Measurements from ENCODE around the gene NHERF1. TPM values are rescaled to one million over a fixed set of nuclear protein-coding genes. Genes with fewer than 3 reads are reported as not detected.

NHERF1 gene
- polyA plus RNA-seq, 1 of the 3 experiments (the other 2 are of a cell fraction) = 40.1 TPM

GRCh38 chr17:74752822-74753401, 4.5 kb downstream of the NHERF1 start:
- no peak for DNase-seq
- WGBS (ENCODE audit: low lambda C conversion rate) = 95% methylated on average over 7 of the region's 7 CpGs

More at GRCh38 chr17:74752822-74753401, 4.5 kb downstream of the NHERF1 start:
- POLR2A ChIA-PET = interaction anchor here (1.1 kb wide), 1 partner anchor 17 kb away, joined by 3 read pairs; no protein-coding TSS in a partner anchor
- peaks cover 9 to 39% of the 10 kb centered on the region in 2 experiments; a peak in 3 of 4 replicates for H3K4me1 ChIP-seq (ENCODE audit: control insufficient read depth in 1 of 2, insufficient read depth in 2 of 2, low read depth in 1 of 2, low read length in 1 of 2)
- H3K9ac ChIP-seq = no peak overlapping the region
- H3K4me2 ChIP-seq = no peak overlapping the region
- no peaks in the 10 kb centered on the region for H3F3A ChIP-seq (replicated peaks; ENCODE audit: insufficient read depth)
- H2AFZ ChIP-seq (ENCODE audit: low read depth) = no peak overlapping the region
- CTCF ChIA-PET = interaction anchor here (0.9 to 48.0 kb wide), 5 partner anchors 2 to 187 kb away, joined by 4 to 1361 read pairs (median 13); partner anchors contain the start of genes NAT9 and NHERF1
- H3K79me2 ChIP-seq (ENCODE audit: insufficient read depth) = peaks cover 28% of the 10 kb centered on the region
- no peak for TF ChIP-seq TCF12 (IDR thresholded peaks at IDR 0.05)
- TF ChIP-seq FOXJ3 (CRISPR knock-in tag; IDR thresholded peaks at IDR 0.05) = no peak
- TF ChIP-seq YY1 (IDR thresholded peaks at IDR 0.05; ENCODE audit: low read depth) = no peak
- no peak for TF ChIP-seq USF1 (IDR thresholded peaks at IDR 0.05; ENCODE audit: borderline replicate concordance, low read depth)
- TF ChIP-seq GATA2 (CRISPR knock-in tag; IDR thresholded peaks at IDR 0.05) = no peak
- TF ChIP-seq EP300 (IDR thresholded peaks at IDR 0.05; ENCODE audit: borderline replicate concordance in 1 of 2, low read depth in 1 of 2, low read length in 1 of 2) = no peak
- TF ChIP-seq RAD21 (IDR thresholded peaks at IDR 0.05; ENCODE audit: low read length) = no peak
- TF ChIP-seq SIN3A (IDR thresholded peaks at IDR 0.05; ENCODE audit: borderline replicate concordance, low read depth, low read length) = no peak
- no peak for TF ChIP-seq REST (IDR thresholded peaks at IDR 0.05; ENCODE audit: low read depth, low read length)
- TF ChIP-seq FOSL2 (IDR thresholded peaks at IDR 0.05; ENCODE audit: borderline replicate concordance, low read depth) = no peak
- TF ChIP-seq, protein P1, sequence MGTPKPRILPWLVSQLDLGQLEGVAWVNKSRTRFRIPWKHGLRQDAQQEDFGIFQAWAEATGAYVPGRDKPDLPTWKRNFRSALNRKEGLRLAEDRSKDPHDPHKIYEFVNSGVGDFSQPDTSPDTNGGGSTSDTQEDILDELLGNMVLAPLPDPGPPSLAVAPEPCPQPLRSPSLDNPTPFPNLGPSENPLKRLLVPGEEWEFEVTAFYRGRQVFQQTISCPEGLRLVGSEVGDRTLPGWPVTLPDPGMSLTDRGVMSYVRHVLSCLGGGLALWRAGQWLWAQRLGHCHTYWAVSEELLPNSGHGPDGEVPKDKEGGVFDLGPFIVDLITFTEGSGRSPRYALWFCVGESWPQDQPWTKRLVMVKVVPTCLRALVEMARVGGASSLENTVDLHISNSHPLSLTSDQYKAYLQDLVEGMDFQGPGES (IDR thresholded peaks at IDR 0.05; ENCODE audit: low read depth, low read length) = no peak
- TF ChIP-seq NFIC (IDR thresholded peaks at IDR 0.05; ENCODE audit: borderline replicate concordance) = no peak
- TF ChIP-seq FOXM1 (IDR thresholded peaks at IDR 0.05; ENCODE audit: low read depth) = no peak
- no peak for TF ChIP-seq RXRA (IDR thresholded peaks at IDR 0.05; ENCODE audit: borderline replicate concordance, low read depth)
- no peak for TF ChIP-seq NRF1 (IDR thresholded peaks at IDR 0.05; ENCODE audit: low read depth, low read length)
- no peaks in the 10 kb centered on the region for H4K20me1 ChIP-seq (ENCODE audit: insufficient read depth)
- H3K9me2 ChIP-seq = no peaks in the 10 kb centered on the region
- no peaks in the 10 kb centered on the region for H3K27me3 ChIP-seq (ENCODE audit: insufficient read depth)
- no peaks in the 10 kb centered on the region for H3K36me3 ChIP-seq (replicated peaks in 1 of 2; ENCODE audit: control insufficient read depth in 1 of 2, insufficient read depth in 2 of 2, low read length in 1 of 2)
- no peaks in the 10 kb centered on the region for H3K9me3 ChIP-seq
- no peak overlapping the region for H3K4me3 ChIP-seq (ENCODE audit: low read depth in 2 of 2, low read length in 1 of 2)
- no peak overlapping the region for H3K27ac ChIP-seq (ENCODE audit: low read depth in 2 of 2, low read length in 1 of 2)

All from SK-N-SH (cell line).